ENCODE measurements around the gene CTNNBIP1.

DNA sequence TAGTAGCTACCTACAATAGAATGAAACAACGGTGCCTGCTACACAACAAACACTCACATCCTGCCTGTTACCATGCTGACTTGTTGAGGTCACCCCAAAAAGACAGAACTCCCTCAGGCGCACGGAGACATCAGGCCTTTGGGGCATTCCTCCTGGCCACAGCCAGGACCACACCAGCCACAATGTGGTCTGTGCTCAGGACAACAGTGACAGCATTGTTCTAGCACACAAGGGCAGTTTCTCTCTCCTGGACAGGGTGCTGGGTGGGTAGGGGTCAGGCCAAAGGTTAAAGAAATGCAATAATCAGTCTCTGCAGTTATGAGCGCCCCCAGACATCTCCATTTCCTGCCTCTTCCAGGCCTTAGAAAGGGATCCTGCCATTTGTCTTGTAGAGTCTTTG lies 39.5 kb downstream of the CTNNBIP1 start:
- TF ChIP-seq, protein P1, sequence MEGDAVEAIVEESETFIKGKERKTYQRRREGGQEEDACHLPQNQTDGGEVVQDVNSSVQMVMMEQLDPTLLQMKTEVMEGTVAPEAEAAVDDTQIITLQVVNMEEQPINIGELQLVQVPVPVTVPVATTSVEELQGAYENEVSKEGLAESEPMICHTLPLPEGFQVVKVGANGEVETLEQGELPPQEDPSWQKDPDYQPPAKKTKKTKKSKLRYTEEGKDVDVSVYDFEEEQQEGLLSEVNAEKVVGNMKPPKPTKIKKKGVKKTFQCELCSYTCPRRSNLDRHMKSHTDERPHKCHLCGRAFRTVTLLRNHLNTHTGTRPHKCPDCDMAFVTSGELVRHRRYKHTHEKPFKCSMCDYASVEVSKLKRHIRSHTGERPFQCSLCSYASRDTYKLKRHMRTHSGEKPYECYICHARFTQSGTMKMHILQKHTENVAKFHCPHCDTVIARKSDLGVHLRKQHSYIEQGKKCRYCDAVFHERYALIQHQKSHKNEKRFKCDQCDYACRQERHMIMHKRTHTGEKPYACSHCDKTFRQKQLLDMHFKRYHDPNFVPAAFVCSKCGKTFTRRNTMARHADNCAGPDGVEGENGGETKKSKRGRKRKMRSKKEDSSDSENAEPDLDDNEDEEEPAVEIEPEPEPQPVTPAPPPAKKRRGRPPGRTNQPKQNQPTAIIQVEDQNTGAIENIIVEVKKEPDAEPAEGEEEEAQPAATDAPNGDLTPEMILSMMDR (IDR thresholded peaks at IDR 0.05) = no peak
- TF ChIP-seq POLR2A (IDR thresholded peaks at IDR 0.05) = no peak
